SW 1271 (cell line): Measurements from ENCODE around the gene OLFM2.
"Not testable (repeated sequence)": the region's sequence is repeated elsewhere in the genome, so short reads cannot be mapped to it uniquely, and the experiment has no call there.

Experiments
- DNase-seq, 2 experiments: peaks; one replicate each; lab custom pipeline; 2025; lab: John Stamatoyannopoulos, UW

OLFM2 gene

DNA sequence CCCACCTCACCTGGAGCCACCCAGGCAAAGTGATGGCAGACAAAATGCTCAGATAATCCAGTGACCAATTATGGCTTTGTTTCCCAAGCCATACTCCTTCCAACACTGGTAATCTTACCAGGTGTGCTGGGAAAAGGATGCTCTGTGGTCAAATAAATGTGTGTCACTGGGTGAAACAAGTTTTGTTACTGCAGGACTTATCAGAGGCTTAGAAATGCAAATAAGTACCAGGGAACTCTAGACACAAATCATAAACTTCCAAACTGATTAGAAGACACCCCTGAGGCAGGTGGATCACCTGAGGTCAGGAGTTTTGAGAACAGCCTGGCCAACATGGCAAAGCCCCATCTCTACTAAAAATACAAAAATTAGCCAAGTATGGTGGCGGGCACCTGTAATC lies 74.8 kb downstream of the OLFM2 start:
- no peak for DNase-seq

DNA sequence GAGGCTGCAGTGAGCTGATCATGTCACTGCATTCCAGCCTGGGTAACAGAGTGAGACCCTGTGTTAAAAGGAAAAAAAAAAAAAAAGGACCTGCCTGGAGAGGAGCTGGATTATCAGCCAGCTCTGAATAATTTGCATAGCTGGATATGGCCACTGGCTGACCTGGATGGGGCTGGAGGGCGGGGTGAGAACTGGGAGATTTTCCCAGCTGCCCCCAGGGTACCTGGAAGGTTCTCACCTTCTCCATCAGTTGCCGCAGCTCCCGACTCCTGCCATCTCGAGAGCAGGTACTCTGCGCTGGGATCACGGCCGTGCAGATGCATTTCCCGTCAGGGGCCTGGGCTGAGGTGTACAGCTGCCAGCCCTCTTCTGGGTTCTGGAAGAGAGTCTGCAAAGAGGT lies 75.9 kb downstream of the OLFM2 start:
- no peak for DNase-seq

DNA sequence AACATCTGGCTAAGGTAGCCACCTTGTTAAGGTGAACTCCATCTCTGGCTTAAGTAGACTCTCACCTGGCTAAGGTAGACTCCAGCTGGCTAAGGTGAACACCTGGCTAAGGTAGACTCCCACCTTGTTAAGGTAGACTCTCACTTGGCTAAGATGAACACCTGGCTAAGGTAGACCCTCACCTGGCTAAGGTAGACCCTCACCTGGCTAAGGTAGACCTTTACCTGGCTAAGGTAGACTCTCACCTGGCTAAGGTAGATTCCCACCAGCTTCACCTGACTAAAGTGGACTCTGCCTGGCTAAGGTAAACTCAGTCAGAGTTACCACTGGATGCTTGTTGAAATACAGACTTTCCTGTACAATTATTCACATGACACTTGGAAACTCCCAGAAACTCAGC lies 77.5 kb downstream of the OLFM2 start:
- DNase-seq = no peak

DNA sequence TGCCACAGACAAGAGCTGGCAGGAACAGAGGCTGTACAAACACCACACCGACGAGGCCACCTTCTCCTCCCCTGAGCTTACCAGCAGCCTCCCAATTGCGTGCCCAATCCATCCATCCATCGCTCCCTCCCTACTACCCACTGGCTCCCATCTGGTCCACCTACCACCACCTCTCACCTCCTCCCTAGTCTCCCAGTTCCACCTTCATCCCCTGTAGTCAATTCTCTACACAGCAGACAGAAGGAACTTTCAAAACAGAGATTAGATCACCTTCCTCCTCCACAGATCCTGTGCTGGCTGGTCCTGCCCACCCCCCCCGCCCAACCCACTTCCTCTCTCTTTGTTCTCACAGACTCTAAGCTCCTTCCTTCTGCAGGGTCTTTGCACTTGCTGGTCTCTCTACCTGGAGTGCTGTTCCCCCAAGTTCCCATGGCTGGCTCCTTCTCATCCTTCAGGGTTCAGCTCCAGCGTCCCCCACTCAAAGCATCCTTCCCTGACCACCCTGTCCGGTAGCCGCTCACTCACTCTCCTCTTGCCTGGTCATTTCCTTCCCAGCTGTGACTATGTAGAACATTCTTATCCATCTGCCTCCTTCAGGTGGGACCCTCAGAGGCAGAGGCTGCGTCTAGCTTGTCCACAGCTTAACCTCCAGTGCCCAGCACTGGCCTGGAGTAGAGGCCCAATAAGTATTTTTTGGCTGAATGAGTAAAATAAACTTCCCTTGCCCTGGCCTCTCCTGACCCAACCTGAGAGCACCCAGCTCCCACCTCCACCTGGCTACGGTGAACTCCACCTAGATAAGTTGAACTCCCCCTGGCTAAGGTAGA lies 78.2 kb downstream of the OLFM2 start:
- no peak for DNase-seq

DNA sequence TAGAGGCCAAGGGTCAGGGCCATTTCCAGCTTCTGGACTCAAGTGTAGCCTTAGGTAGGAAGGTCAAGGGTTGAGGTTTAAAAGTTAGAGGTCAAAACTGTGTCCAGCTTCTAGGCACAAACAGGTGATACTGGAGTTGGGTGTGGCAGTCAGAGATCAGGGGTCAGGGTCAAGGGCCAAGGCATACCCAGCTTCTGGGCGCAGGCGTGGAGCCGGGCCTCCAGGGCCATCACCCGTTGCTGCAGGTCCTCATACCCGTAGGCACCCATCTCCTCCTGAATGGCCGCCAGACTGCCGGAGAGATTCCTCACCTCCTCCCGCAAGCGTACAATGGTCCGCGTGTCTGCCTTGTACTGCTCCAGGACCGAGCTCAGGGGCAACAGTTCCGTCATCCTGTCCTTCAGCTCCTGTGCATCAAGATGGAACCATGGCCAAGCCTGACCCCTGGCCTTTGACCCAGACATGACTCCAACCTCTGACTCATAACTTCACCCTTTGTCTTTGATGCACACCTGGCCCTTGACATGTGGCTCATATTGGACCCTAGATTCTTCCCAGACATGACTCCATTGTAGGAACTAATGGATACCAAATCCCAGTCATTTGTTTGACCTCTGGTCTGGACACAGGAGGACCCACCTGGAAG lies 79.1 kb downstream of the OLFM2 start:
- DNase-seq = no peak

DNA sequence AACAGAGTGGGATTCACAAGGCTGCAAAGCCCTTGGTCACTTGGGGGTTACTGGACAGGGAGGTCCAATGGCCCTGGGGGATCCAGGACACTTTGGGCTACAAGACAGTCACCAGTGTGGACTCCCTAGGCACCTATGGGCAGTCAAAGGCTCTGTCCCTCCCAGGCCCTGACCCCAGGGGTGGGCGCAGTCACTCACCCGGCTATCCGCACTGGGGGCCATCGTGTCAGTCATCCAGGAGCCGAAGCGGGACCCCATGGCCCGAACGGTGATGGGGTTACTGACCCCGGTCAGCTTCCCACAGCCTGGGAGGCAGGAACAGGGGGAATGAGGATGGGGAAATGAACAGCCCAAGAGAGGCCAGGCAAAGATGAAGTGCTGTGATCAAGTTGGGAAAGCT lies 79.7 kb downstream of the OLFM2 start:
- DNase-seq = no peak

DNA sequence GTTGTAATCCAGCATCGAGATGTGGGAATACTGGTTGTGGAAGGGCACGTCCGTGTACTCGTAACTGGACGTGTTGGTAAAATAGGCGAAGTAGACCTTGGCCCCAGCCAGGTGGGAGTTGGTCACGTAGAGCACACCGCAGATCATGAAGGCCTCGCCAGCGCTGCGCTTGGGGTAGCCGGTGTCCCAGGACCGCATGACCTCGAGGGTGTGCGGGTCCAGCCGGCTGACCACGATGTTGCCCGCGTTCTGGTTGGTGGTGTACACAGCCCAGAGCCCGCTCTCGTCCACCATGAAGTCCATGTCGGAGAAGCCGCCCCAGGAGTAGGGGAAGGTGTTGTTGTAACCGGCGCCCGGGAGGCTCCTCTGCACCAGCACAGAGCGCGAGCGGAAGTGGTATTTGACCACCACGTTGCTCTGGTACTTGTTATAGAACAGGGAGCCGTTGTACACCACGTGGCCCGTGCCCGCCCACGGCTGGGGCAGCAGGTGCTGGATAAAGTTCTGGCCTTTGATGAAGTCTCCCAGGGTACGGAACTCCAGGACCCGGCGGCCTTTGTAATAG lies 82.0 kb downstream of the OLFM2 start:
- DNase-seq = no peak

DNA sequence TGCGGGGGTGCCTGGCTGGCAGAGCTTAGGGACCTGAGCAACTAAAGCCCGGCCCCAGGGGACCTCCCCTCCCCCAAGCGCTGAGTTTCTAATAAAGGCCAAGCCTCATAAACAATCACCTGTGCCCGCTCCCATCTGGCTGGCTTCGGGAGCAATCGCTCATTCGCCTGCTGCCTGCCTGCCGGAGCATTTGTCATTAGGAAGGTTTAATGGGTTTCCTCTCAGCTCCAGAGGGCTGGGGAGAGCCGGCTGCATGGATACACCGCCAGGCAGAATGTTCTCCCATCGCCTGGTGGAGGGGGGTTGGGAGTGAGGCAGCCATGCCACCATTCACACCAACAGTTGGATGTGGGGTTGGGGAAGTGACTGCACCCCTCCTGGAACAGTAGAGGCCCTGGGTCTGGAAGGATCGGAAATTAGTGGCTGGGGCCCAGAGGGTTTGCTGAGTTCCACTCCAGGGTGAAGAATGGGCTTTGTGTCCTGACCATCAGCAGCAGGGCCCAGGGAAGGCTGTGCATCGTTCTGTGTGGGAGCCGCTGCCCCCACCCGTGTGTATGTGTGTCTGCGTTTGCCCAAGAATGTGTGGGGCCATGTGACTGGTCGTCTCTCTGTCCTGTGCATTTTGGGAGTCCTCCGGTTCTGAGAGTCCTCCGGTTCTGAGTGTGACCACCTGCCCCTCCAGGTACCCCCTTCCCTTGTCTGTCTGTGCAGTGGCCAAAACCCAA lies 85.9 kb downstream of the OLFM2 start:
- no peak for DNase-seq

DNA sequence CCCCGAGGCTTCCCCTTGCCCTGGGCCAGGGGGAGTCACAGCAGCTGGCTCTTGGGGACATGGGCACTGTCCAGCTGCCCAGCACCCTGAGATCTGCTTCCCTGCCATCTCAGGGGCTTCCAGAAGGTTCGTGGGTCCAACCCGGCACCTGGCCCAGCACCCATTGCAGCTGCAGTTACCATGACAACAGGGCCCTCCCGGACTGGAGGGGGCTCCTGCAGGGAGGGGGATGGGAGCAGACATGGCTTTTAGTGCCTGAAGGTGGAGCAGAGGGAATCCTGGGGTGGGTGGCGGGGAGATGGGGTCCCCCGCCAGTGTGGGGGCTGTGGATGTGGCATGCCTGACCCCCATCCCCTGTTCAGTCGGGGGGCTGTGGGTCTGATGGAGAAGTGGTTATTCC lies 86.5 kb downstream of the OLFM2 start:
- DNase-seq = no peak

DNA sequence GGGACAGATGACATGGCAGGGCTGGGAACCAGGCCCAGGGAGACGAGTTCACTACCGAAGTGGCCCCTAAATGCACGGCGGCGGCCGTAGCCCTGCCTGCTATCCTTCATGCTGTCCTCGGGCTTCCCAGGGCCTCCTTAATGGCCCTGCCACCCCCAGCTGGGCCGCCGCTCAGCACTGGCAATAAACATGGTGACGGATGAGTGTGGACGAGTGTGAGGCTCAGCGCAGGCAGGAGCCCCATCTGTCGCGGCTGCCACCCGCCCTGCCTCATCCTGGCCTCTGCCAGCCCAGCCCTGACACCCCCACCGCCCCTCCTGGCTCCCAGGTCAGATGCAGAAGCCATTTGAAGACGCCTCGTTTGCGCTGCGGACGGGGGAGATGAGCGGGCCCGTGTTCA lies 87.6 kb downstream of the OLFM2 start:
- DNase-seq = no peak

DNA sequence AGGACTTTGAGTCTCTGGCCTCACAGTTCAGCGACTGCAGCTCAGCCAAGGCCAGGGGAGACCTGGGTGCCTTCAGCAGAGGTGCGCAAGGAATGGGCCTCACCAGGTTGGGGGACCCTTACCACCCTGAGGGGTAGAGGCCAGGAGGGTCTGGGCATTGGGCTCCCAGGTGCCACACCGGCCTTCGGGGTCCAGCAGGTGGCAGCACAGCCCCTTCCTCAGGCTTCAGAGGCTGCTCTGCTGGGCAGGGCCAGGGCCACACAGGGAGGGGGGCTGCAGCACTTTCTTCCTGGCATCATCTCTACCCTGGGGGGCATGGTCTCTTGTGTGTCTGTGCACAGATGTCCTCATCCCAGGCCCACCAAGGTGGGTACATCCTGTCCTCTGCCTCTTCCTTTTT lies 88.3 kb downstream of the OLFM2 start:
- DNase-seq = peak in 1 of 2 experiments; percentile 4

DNA sequence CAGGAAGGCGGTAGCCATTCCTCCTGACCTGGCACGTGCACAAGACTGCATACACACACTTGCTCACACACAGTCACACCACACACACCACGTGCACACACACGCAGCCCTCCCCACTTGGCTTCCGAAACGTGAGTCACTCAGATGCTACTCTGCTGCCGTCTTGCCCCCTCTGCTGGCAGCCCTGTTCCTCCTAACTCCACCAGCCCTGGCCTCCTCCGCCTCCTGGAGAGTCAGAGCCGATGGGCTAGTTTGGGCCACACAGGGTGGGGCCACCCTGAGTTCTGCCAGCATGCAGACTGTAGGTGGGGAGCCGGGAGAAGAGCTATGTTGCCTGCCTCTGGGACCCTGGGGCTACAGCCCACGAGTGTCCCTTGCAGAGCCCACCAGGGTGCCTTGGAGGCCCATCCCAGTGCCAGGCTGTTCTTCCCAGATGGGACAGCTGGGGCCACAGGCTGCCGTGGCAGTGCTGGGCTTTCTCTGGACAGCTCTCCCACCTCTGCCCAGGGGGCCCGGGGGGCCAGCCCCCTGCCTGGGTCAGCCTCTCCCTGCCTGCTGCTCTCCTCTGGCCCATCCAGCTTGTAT lies 89.1 kb downstream of the OLFM2 start:
- peak in 1 of 2 experiments; percentile 50 for DNase-seq

DNA sequence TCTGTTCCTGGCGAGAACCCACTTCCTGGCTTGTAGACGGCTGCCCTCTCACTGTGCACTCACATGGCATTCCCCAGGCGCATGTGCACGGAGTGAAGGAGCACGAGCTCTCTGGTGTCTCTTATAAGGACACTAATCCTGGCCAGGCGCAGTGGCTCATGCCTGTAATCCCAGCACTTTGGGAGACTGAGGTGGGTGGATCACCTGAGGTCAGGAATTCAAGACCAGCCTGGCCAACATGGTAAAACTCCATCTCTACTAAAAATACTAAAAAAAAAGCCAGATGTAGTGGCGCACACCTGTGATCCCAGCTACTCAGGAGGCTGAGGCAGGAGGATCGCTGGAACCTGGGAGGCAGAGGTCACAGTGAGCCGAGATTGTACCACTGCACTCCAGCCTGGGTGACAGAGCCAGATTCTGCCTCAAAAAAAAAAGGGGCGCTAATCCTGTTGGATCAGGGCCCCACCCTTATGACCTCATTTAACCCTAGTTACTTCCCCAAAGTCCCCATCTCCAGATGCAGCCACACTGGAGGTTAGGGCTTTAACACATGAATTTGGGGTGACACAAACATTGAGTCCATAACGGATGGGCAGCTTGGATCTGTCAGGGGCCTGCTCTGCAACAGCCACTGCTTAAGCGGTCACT lies 92.6 kb downstream of the OLFM2 start:
- not testable (repeated sequence) for DNase-seq

DNA sequence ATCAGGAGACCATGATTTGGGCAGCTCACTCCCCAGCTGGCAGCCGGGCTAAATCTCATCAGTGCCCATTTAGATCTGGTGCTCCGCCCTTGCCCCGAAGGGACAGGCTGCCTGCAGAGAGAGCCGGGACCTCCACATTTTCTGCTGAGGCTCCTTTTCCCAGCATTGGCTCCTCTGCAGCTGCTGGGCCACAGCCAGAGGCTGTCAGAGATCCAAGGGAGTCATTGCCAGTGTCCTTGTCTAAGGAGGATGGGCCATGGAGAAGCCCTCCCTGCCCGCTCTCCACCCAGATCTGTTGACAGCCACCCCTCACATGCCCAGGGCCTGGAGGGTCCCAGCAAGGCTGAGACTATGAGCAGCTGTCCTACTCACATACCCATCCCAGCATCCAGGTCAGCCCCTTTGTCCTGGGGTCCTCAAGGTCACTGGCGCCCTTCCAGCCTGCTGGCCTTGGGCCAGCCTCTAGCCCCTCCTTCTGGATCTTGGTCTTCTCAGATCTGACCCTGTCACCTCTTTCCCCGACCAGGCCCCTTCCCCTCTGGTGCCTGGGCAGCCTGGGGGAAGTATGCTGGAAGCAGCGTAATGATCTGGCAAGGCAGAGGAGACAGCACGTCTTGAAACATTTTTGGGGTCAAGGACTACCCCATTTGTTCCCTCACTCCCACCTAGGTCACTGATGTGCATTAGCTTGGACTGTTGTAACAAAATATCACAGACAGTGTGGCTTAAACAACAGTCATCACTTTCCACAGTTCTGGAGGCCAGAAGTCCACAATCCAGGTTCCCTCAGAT lies 93.3 kb downstream of the OLFM2 start:
- no peak for DNase-seq

DNA sequence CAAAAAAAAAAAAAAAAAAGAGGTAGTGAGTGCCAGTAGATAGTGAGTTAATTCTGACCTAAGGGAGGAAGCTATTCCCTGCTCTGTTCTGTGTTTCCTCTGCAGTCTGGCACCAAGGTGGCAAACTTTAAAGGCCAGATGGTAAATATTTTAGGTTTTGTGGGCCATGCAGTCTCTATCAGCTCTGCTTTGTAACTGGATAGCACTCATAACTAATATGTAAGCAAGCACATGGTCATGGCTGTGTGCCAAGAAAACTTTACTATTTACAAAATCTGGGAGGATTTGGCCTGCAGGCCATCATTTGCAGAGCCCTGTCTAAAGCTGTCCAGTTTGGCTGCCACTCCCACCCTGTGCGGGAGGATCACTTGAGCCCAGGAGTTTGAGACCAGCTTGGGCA lies 96.9 kb downstream of the OLFM2 start:
- DNase-seq = no peak

DNA sequence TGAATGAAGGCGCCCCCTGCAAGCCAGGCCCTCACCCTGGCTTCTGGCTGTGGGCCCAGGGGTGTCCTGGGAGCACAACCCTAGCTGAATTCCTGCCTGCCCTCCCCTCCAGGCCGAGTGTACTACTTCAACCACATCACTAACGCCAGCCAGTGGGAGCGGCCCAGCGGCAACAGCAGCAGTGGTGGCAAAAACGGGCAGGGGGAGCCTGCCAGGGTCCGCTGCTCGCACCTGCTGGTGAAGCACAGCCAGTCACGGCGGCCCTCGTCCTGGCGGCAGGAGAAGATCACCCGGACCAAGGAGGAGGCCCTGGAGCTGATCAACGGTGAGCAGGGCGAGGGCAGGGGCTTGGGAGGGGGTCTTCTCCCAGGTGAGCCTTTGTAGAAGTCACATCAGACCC lies 98.0 kb downstream of the OLFM2 start:
- no peak for DNase-seq

DNA sequence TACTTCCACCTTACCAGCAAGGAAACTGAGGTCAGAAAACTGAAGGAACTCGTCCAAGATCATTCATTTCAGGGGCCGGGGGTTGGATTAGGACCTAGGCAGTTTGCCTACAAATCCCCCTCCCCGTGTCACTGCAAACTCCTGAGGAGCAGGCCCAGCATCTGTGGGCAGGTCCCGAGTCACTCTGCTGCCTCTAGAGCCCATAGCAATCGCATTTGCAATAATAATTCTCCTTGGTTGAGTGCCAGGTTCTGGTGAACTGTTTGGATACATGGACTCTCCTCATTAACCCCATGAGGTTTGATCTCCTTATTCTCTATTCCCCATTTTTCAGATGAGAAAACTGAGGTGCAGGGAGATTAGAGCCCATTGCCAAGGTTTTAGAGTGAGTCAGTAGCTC lies 100.3 kb downstream of the OLFM2 start:
- DNase-seq = peak in 1 of 2 experiments; percentile 15

DNA sequence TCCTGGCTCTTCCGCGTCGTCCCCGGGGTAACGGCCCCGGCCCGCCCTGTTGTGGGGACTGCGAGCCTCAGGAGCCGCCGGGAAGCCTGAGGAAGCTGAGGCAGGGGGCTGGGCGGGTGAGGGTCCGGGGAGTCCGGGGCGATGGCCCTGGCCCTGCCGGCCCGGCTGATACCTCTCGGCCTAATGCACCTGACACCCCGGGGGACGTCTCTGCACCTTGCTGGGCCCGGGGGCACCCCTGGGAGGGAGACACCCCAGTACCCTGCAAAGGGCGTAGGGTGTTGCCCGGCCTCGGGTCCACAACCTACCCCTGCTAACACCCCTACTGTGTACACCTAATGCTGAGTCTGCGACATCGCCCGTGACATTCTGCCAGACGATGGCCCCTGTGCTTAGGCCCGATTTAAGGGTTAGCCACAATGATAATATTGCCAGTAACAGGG lies 100.8 kb downstream of the OLFM2 start:
- DNase-seq = no peak

DNA sequence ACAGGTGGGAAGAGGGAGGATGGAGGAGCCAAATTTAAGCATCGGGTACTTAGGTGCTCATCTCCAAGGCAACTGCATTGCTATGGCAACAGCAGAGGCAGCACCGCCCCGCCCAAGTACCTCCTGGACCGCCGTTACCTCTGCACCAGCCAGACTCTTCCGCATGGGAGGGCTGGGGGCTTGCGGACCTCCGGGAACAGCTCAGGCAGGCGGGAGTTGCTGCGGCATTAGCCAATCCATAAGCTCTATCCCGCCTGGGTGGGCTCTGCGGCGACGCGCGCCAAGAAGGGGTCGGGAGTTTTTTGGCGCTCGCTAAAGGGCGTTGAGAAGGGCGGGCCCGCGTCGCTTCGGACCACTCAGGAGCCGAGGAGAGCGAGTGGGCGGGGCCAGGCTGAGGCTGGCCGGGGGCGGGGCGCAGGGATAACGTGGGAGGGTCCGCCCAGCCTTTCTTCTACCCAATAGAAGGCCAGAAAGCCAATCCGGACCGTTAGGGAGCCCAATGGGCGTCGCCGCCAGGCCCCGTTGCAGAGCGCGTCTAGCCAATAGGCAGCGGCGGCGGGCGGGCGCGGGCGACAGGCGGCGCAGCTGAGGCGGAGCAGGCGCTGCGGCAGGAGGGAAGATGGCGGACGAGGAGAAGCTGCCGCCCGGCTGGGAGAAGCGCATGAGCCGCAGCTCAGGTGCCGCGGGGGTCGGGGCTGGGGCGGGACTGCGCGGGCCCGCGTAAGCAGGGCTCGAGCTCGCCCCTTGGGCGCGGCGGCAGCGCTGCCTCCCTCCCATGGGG lies 101.4 kb downstream of the OLFM2 start, which contains the start of gene PIN1:
Gene PIN1, plus strand, starts transcription at position 593 of the 781 bp plus-strand sequence. Its CDS starts 27 bp downstream, at position 620.
- DNase-seq = peak; percentile 90 to 98

DNA sequence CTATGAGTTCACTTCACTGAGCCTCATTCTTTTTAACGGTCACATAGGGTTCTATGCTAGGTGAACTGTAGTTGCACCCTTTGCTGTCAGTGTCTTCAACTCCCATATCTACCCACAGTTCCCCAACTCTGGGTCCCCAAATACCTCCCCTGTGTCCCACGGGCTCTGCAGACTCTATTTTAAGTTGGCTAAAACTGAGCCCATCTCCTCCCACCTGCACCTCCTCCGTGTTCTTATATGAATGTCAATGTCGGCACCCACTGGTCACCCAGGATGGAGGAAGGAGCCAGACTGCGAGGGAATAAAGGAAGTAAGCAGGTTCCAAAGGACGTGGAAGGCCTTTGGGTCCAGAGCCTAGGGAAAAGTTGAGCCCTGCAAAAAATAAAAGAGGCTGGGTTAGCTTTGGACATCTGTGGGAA lies 102.0 kb downstream of the OLFM2 start:
- DNase-seq = no peak
